ENCODE results near the gene MAST1.

- TF ChIP-seq CTCF (IDR thresholded peaks at IDR 0.05; ENCODE audit: insufficient read depth, low read length) (no peak), POLR2AphosphoS5 (IDR thresholded peaks at IDR 0.05; ENCODE audit: low read depth) (no peak), REST (IDR thresholded peaks at IDR 0.05; ENCODE audit: insufficient replicate concordance, low read depth) (no peak), GABPA (IDR thresholded peaks at IDR 0.05; ENCODE audit: low read depth) (no peak)
These were observed 1.8 kb upstream of the MAST1 start for GRCh38 chr19:12836529-12836863.
